ENCODE measurements around the gene NEGR1.

- TF ChIP-seq, protein P1, sequence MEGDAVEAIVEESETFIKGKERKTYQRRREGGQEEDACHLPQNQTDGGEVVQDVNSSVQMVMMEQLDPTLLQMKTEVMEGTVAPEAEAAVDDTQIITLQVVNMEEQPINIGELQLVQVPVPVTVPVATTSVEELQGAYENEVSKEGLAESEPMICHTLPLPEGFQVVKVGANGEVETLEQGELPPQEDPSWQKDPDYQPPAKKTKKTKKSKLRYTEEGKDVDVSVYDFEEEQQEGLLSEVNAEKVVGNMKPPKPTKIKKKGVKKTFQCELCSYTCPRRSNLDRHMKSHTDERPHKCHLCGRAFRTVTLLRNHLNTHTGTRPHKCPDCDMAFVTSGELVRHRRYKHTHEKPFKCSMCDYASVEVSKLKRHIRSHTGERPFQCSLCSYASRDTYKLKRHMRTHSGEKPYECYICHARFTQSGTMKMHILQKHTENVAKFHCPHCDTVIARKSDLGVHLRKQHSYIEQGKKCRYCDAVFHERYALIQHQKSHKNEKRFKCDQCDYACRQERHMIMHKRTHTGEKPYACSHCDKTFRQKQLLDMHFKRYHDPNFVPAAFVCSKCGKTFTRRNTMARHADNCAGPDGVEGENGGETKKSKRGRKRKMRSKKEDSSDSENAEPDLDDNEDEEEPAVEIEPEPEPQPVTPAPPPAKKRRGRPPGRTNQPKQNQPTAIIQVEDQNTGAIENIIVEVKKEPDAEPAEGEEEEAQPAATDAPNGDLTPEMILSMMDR (IDR thresholded peaks at IDR 0.05), result no peak
- no peak for TF ChIP-seq POLR2A (IDR thresholded peaks at IDR 0.05)
Measured at GRCh38 chr1:72278461-72278860, 3.9 kb downstream of the NEGR1 start.

Measured in thyroid gland (tissue), 4 donors.